HAP-1 (cell line): ENCODE results near the gene LUC7L3.

ENCODE experiments used
- DNase-seq, 2 experiments: peaks; one replicate each; pipeline ENCODE4 v3.0.0-alpha.2; 2016 to 2020; ENCODE audit warnings: low spot score in 2 of 2
- H3K27me3 ChIP-seq: fragments of 250-450 bp; sonication (Bioruptor Pico); 2 replicates; pipeline ENCODE4 v1.5.1; 2020; ENCODE audit warnings: low read depth, mild to moderate bottlenecking, moderate library complexity
- H3K36me3 ChIP-seq: fragments of 250-450 bp; sonication (Bioruptor Pico); replicated peaks from 2 replicates; pipeline ENCODE4 v1.5.1; 2020; ENCODE audit warnings: mild to moderate bottlenecking
- H3K4me1 ChIP-seq: fragments of 250-450 bp; sonication (Bioruptor Pico); 2 replicates; pipeline ENCODE4 v1.5.1; 2020; ENCODE audit warnings: mild to moderate bottlenecking
- H3K4me3 ChIP-seq: fragments of 250-450 bp; sonication (Bioruptor Pico); 2 replicates; pipeline ENCODE4 v1.5.1; 2020; ENCODE audit warnings: mild to moderate bottlenecking, moderate library complexity
- H3K9me3 ChIP-seq: fragments of 250-450 bp; sonication (Bioruptor Pico); 2 replicates; pipeline ENCODE4 v1.5.1; 2020; ENCODE audit warnings: mild to moderate bottlenecking, moderate library complexity
- in situ Hi-C: fragments of 300-500 bp; cut with MboI; formaldehyde crosslinking; loops from 3 replicates; pipeline ENCODE4 v1.14.3; 2020; ENCODE audit warnings: low sequenced_read_pairs, inconsistent platforms, mixed read lengths

LUC7L3 gene

DNA sequence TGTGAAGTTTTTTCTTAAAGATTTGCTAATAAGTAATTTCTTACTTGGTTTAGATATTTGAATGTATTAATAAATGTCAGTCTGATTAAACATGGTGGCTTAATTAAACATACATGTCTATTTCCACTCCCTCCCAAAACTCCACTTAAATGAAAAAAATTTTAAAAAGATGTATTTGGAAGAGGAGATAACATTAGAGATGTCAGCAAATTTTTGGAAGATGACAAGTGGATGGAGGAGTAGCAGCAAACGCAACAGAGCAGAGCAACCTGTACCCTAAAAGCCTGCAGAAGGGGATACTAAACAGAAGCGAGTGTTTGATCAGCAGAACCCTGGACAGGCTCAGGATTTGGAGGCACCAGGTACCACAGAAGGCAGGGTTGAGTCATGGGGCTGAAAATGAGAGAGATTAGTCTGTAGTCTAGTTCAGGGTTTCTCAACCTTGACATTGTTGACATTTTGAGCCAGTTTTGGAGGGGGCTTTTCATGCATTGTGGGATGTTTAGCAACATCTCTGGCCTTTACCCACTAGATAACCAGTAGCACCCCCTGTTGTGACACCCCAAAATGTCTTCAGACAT is 17.8 kb downstream of the LUC7L3 start:
- Histone ChIP-seq H3K27me3 (no peaks in the 10 kb centered on the region), H3K36me3 (peaks cover 63% of the 10 kb centered on the region), H3K9me3 (no peaks in the 10 kb centered on the region), H3K4me1 (no peaks in the 10 kb centered on the region; the same call in 1 of the 2 replicates), H3K4me3 (no peak overlapping the region)
- DNase-seq, result no peak
- in situ Hi-C loops, result no loop called here

DNA sequence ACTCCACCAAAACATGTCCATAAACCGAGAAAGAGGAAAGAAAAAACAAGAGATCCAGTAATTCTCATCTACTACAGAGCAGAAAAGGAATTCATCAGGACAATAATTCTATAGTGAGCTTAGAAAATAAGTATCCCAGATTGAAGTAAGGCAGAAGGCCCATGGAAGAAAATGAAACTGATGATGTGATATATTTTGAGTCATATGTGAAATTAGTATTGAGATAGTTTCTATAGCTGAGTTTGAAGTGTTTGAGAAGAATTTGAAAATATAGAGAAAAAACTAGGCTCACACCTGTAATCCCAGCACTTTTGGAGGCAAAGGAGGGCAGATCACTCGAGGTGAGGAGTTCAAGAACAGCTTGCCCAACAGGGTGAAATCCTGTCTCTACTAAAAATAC is 19.7 kb downstream of the LUC7L3 start:
- Histone ChIP-seq H3K4me1 (no peaks in the 10 kb centered on the region; the same call in 1 of the 2 replicates), H3K9me3 (no peaks in the 10 kb centered on the region), H3K4me3 (no peak overlapping the region), H3K36me3 (peaks cover 82% of the 10 kb centered on the region), H3K27me3 (no peaks in the 10 kb centered on the region)
- DNase-seq, result no peak
- in situ Hi-C loops, result no loop called here

DNA sequence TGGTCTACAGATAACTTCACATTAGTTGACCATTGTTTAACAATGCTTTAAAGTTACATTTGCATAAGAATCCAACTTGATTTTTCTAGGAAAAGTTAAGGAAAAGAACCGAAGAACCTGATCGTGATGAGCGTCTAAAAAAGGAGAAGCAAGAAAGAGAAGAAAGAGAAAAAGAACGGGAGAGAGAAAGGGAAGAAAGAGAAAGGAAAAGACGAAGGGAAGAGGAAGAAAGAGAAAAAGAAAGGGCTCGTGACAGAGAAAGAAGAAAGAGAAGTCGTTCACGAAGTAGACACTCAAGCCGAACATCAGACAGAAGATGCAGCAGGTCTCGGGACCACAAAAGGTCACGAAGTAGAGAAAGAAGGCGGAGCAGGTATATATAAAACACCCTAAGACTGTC is 26.2 kb downstream of the LUC7L3 start:
- Histone ChIP-seq H3K27me3 (no peaks in the 10 kb centered on the region), H3K9me3 (no peaks in the 10 kb centered on the region), H3K36me3 (peaks cover 98% of the 10 kb centered on the region), H3K4me1 (no peaks in the 10 kb centered on the region), H3K4me3 (no peak overlapping the region)
- in situ Hi-C loops, result no loop called here
- no peak for DNase-seq

DNA sequence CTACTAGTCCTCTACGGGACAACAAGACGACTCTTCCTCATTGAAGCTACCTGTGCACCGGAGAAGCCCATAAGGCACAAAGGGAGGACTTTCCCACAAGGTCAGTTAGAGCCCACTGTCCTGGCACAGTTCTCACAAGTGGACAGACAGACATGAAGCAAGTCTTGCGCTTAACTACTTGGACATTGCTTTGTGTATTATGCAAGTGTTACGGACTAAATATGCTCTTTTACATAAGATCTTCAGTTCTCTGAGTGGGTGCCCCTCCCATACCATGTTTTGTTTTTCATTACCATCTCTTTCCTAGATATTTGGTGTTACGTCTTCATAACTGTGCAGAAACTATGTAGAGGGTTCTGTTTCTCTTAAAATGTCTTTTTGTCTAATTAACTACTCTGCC is 29.8 kb downstream of the LUC7L3 start:
- H3K27me3 ChIP-seq, result no peaks in the 10 kb centered on the region
- no peak overlapping the region for H3K4me3 ChIP-seq
- in situ Hi-C loops, result no loop called here
- DNase-seq, result no peak
- H3K9me3 ChIP-seq, result no peaks in the 10 kb centered on the region
- H3K36me3 ChIP-seq, result peaks cover 97% of the 10 kb centered on the region
- no peaks in the 10 kb centered on the region for H3K4me1 ChIP-seq

DNA sequence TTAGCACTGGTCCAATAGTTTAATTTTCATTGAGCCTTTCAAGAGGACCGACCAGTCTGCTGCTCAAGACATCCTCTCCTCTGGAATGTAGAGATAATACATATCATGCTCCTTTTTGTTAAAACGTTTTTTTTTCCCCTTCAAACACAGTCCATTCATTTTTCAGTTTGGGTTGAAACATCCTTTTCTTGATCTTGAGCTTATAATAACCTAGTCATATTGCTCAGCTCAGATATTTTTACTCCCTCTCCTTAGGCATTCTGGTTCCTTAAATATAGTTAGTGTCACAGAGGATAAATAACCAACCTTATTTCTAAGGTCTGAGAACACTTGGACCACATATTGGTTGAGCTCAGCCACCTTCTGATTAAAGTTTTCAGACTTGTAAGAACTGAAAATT is 35.1 kb downstream of the LUC7L3 start:
- Histone ChIP-seq H3K27me3 (no peaks in the 10 kb centered on the region), H3K36me3 (peaks cover 59% of the 10 kb centered on the region), H3K4me3 (no peak overlapping the region), H3K9me3 (no peaks in the 10 kb centered on the region), H3K4me1 (no peaks in the 10 kb centered on the region)
- in situ Hi-C loops, result no loop called here
- DNase-seq, result no peak

DNA sequence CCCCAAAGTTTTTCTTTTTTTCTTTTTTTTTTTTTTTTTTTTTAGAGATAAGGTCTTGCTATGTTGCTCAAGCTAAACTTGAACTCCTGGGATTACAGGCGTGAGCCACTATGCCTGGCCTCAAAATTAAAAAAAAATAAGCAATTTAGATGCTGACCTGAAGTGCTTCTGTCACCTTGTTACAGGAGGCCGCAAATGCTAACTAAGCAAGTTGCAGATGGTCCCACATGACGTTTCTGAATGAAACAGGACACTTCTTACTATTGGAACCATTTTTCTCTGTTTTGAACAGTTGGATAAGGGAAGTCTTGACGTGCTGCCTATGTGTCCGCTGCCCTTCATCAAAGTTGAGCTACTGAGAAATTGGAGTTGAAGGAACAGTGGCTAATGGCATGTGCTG is 39.1 kb downstream of the LUC7L3 start:
- no peaks in the 10 kb centered on the region for H3K27me3 ChIP-seq
- no peak overlapping the region for H3K4me3 ChIP-seq
- H3K36me3 ChIP-seq, result peaks cover 19% of the 10 kb centered on the region
- no peak for DNase-seq
- H3K4me1 ChIP-seq, result no peaks in the 10 kb centered on the region
- in situ Hi-C loops, result no loop called here
- no peaks in the 10 kb centered on the region for H3K9me3 ChIP-seq

DNA sequence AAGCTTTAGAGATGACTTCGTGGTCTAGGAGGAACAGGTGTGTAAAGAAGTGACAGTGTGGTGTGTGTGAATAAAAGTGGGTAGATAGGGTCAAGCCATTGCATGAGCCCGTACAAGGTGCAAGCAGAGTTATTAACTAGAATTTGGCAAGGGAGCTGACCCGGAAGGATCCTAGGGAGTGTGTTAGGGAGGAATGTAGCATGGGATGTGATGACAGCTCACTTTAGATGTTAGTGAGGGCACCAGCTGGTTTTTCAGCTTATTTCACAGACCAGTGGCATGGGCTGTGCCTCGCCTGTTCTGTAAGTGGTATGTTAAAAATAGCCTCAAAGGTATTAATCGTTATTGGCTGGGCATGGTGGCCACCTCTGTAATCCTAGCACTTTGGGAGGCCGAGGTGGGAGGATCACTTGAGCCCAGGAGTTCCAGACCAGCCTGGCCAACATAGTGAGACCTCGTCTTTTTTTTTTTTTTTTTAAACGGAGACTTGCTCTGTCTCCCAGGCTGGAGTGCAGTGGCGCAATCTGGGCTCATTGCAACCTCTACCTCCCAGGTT is 39.7 kb downstream of the LUC7L3 start:
- no peak for DNase-seq
- Histone ChIP-seq H3K4me1 (peaks cover 3% of the 10 kb centered on the region; the same call in 1 of the 2 replicates), H3K27me3 (no peaks in the 10 kb centered on the region), H3K4me3 (no peak overlapping the region), H3K9me3 (no peaks in the 10 kb centered on the region), H3K36me3 (peaks cover 15% of the 10 kb centered on the region)
- in situ Hi-C loops, result no loop called here

DNA sequence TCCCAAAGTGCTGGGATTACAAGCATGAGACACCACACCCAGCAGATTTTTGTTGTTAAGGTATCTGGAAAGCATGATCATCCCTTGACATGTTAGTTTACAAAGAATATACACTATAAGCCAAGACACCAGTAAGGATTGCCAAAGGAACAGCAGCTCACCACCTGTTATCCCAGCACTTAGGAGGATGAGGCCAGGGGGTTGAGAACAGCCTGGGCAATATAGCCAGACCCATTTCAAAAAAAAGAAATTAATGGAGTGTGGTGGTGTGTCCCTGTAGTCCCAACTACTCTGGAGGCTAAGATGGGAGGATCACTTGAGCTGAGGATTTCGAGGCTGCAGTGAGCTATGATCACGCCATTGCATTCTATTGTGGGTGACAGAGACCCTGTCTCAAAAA is 42.8 kb downstream of the LUC7L3 start:
- no peaks in the 10 kb centered on the region for H3K9me3 ChIP-seq
- peaks cover 4% of the 10 kb centered on the region; the same call in 1 of the 2 replicates for H3K4me1 ChIP-seq
- in situ Hi-C loops, result no loop called here
- DNase-seq, result no peak
- no peaks in the 10 kb centered on the region for H3K36me3 ChIP-seq
- no peaks in the 10 kb centered on the region for H3K27me3 ChIP-seq
- no peak overlapping the region for H3K4me3 ChIP-seq

DNA sequence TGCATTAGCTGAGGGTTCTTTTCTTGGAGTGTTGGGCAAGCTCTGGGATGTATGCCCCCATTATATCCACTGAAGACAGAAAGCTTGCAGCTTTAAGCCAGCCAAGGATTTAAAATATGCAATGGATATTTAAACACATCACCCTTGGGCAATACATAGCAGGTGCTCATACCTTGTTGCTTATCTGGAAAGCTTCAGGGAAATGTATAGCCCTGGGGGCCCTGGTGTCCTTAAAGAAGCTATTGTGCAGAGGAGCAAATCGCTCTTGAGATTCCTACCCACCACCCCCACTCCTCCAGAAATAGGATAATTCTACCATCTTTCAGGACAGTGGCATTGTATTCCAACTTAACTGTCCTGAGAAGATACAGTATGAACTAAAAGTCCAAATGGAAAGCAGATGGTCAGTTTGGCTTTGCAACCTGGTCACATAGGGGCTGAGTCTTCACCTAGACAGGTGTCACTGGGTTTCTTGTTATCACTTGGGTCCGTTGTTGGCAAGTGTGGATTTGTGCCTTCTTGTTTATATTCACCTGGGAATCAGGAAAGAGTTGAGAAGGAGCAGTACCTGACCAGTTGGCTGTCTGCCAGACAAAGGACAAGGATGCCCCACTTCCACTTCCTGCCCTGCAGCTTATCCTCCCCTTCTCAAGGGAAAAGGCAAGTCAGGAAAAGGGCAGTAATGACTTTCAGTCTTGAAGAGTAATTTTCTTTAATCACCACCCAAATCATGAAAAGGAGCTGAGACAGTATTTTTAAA is 44.5 kb downstream of the LUC7L3 start:
- in situ Hi-C loops, result no loop called here
- Histone ChIP-seq H3K4me3 (no peak overlapping the region), H3K27me3 (no peaks in the 10 kb centered on the region), H3K4me1 (peaks cover 4% of the 10 kb centered on the region; the same call in 1 of the 2 replicates), H3K36me3 (no peaks in the 10 kb centered on the region), H3K9me3 (no peaks in the 10 kb centered on the region)
- DNase-seq, result no peak

DNA sequence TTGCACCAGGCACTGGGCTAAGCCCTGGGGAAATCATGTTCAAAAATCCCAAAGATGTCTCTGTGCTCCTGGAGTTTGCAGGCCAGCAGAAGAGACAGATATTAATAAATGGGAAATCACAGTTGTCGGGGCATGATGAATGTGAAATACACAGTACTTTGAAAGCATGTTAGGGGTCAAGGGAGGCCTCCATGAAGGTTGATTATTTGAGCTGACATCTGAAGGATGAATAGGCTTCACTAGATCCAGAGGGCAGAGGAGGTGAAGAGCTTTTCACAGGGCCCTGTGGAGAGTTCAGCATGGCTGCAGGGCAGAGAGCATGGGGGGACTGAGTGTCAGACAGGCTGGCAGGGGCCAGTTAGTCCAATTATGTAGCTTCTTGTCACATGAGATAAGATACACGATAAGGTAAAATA is 45.3 kb downstream of the LUC7L3 start:
- H3K27me3 ChIP-seq, result no peaks in the 10 kb centered on the region
- peaks cover 4% of the 10 kb centered on the region; the same call in 1 of the 2 replicates for H3K4me1 ChIP-seq
- in situ Hi-C loops, result no loop called here
- DNase-seq, result no peak
- H3K9me3 ChIP-seq, result no peaks in the 10 kb centered on the region
- H3K4me3 ChIP-seq, result no peak overlapping the region
- no peaks in the 10 kb centered on the region for H3K36me3 ChIP-seq

DNA sequence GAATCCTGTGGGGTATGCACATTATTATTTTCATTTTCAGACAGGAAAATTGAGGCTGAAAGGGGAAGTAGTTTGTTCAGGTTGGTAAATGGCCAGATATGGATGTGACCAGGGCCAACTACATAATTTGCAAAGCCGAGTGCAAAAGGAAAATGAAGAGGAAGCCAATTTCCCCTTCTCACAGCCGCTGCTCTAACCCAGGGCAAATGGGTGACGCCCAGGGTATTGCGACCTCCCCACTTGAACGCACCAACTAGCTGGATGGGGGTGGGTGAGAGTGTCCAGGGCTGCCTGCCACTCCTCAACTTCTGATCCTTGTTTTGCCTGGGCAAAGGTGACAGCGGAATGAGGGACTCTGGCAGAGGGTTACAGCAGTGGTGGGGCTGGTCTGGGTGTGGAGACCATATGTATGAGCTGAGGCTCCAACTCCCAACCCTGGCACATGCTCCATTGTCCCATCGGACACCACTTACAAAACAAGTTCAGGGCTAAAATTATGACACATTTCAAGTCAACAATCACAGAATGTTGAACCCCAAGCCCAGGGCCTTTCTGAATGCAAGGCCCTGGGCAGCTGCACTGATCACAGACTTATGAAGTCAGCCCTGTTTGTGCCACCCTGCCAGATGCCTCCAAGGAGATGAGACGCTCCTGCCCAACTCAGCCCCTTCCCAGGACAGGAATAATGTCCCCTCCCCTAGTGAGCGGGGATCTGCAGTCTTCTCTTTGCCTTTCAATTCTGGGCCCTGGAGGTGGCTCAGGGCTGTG is 46.2 kb downstream of the LUC7L3 start:
- Histone ChIP-seq H3K4me1 (peaks cover 4% of the 10 kb centered on the region; the same call in 1 of the 2 replicates), H3K27me3 (no peaks in the 10 kb centered on the region), H3K36me3 (no peaks in the 10 kb centered on the region), H3K9me3 (no peaks in the 10 kb centered on the region), H3K4me3 (no peak overlapping the region)
- in situ Hi-C loops, result no loop called here
- DNase-seq, result no peak

DNA sequence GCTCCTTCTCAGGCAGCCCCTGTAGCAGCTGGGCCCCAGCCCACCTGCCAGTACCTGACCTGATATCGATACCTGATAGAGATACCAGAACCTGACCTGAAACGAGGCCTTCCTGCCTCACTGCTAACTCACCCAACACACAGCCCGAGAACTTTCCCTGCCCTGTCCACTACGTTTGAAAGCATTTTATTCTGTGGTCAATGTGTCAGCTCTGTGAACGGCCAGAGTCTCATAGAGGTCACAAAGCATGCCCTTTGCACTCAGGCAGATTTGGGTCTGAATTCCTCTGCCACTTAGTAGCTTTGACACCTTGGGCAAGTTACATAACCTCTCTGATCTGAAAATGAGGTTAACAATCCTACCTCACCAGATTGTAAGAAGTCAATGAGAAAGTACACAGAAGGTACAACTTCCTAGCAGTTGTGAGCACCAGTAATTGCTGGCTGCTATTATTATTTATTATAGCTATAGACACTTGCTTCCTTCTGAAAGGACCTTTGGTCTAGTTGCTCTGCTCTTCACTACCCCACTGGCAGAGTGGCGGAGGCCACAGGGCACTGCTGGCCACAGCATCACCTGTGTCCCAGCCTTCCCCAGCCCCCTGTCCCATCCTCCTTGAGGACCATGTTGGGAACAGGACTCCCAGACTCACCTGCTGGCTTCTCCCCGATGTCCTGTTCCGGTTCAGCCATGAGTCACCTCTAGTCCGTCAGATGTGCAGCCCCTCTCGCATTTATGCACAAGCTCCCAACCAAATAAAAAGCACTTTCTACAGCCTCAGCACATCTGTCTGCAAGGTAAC is 47.0 kb downstream of the LUC7L3 start:
- in situ Hi-C loops, result no loop called here
- DNase-seq, result no peak
- no peaks in the 10 kb centered on the region for H3K27me3 ChIP-seq
- H3K4me3 ChIP-seq, result no peak overlapping the region
- H3K4me1 ChIP-seq, result peaks cover 4% of the 10 kb centered on the region; the same call in 1 of the 2 replicates
- H3K9me3 ChIP-seq, result no peaks in the 10 kb centered on the region
- H3K36me3 ChIP-seq, result no peaks in the 10 kb centered on the region

DNA sequence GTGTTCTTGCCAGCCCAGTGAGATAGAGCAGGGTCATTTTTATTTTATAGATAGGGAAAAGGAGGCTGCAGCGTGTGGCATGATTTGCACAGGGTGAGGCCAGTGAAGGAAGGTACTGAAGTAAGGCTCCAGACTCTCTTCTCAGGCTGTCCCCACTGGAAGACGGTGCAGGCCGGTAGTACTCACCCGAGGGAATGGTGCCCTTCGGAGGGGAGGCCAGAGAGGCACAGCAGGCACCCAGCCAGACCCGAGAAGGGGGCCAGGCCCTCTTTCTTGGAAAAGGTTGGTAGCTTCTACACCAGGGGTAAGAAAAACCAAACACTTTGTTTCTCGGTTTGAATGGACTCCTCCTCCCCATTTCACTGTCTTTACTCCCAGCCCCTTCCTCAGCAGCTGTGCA is 47.6 kb downstream of the LUC7L3 start:
- Histone ChIP-seq H3K4me3 (no peak overlapping the region), H3K4me1 (peaks cover 4% of the 10 kb centered on the region; the same call in 1 of the 2 replicates), H3K9me3 (no peaks in the 10 kb centered on the region), H3K36me3 (no peaks in the 10 kb centered on the region), H3K27me3 (no peaks in the 10 kb centered on the region)
- no peak for DNase-seq
- in situ Hi-C loops, result no loop called here
